HepG2 (cell line): ENCODE results near the gene CDK6. TPM values are rescaled to one million over a fixed set of nuclear protein-coding genes. Genes with fewer than 3 reads are reported as not detected.

Source experiments
- ATAD3A ChIP-seq: sonication (generic); formaldehyde crosslinking; IDR thresholded peaks from 2 replicates; pipeline ENCODE4 v1.4.0; 2020; ENCODE audit warnings: missing genetic modification reagents
- ELF4 ChIP-seq: sonication (generic); formaldehyde crosslinking; IDR thresholded peaks from 2 replicates; pipeline ENCODE4 v1.5.0; 2020; ENCODE audit warnings: missing genetic modification reagents, mild to moderate bottlenecking, moderate library complexity, borderline replicate concordance
- FLYWCH1 ChIP-seq: sonication (generic); formaldehyde crosslinking; IDR thresholded peaks from 2 replicates; pipeline ENCODE4 v1.8.1; 2023; ENCODE audit warnings: mild to moderate bottlenecking, missing genetic modification reagents
- FOXK1 ChIP-seq: sonication (generic); formaldehyde crosslinking; IDR thresholded peaks from 2 replicates; pipeline ENCODE4 v1.4.0; 2020; ENCODE audit warnings: low read depth, missing genetic modification reagents, borderline replicate concordance
- JDP2 ChIP-seq: sonication (generic); formaldehyde crosslinking; IDR thresholded peaks from 2 replicates; pipeline ENCODE4 v1.8.1; 2022; ENCODE audit warnings: missing genetic modification reagents, borderline replicate concordance
- KLF6 ChIP-seq: IDR thresholded peaks from 2 replicates; pipeline ENCODE4 v1.8.0; 2016; ENCODE audit warnings: missing biosample characterization, missing genetic modification reagents
- LRRFIP1 ChIP-seq: sonication (generic); formaldehyde crosslinking; conservative IDR thresholded peaks from 2 replicates; pipeline ENCODE4 v1.4.0; 2020; ENCODE audit warnings: missing genetic modification reagents
- NCOA5 ChIP-seq: sonication (generic); formaldehyde crosslinking; IDR thresholded peaks from 2 replicates; pipeline ENCODE4 v1.4.0; 2020; ENCODE audit warnings: missing genetic modification reagents
- POLR2AphosphoS5 ChIP-seq: IDR thresholded peaks from 2 replicates; pipeline ENCODE4 v1.6.1; 2012; ENCODE audit warnings: low read depth, low read length
- SMYD3 ChIP-seq: sonication (generic); formaldehyde crosslinking; IDR thresholded peaks from 2 replicates; pipeline ENCODE4 v1.8.1; 2023; ENCODE audit warnings: mild to moderate bottlenecking, missing genetic modification reagents
- TFAP4 ChIP-seq: sonication (generic); IDR thresholded peaks from 2 replicates; pipeline ENCODE4 v1.6.1; 2016; ENCODE audit warnings: low read depth, borderline replicate concordance
- ZFP36 ChIP-seq: fragments of 150-350 bp; IDR thresholded peaks from 2 replicates; pipeline ENCODE4 v1.6.1; 2018; ENCODE audit warnings: borderline replicate concordance, low read length, low read depth; ENCODE audit not compliant: partially characterized antibody
- ZNF274 ChIP-seq: sonication (generic); formaldehyde crosslinking; IDR thresholded peaks from 2 replicates; pipeline ENCODE4 v1.5.1; 2020; ENCODE audit warnings: mild to moderate bottlenecking, missing genetic modification reagents
- ZNF343 ChIP-seq: sonication (generic); formaldehyde crosslinking; IDR thresholded peaks from 2 replicates; pipeline ENCODE4 v1.4.0; 2020; ENCODE audit warnings: mild to moderate bottlenecking, missing genetic modification reagents
- ZNF644 ChIP-seq: IDR thresholded peaks from 2 replicates; pipeline ENCODE4 v1.6.1; 2016; ENCODE audit warnings: low read depth
- ZNF703 ChIP-seq: sonication (generic); formaldehyde crosslinking; IDR thresholded peaks from 2 replicates; pipeline ENCODE4 v1.5.1; 2020; ENCODE audit warnings: missing genetic modification reagents, mild to moderate bottlenecking, moderate library complexity, borderline replicate concordance
- polyA plus RNA-seq, 8 experiments: library from polyadenylated mRNA; depleted of rRNA in 3 of 8; stranded (reverse) in 7 of 8; unstranded in 1 of 8; fragments of >200 nt; fragmentation: Illumina TruSeq in 4 of 8; extraction: Trizol in 4 of 8; gene quantifications; 2 replicates each; pipeline versions ENCODE4 v1.2.1 to v1.2.3, GENCODE V29; 2011 to 2016; ENCODE audit warnings: low read depth in 4 of 8, missing spikeins in 1 of 8, mixed read lengths in 1 of 8; ENCODE audit not compliant: insufficient read depth in 1 of 8
- total RNA-seq, 5 experiments: library from RNA; depleted of rRNA; stranded (reverse); fragments of >200 nt; fragmentation: Illumina TruSeq; extraction: Trizol; gene quantifications; 2 replicates each; pipeline ENCODE4 v1.2.3, GENCODE V29; 2016; ENCODE audit warnings: low read depth in 1 of 5
- TF ChIP-seq, protein P1 (sequence below): sonication (generic); formaldehyde crosslinking; IDR thresholded peaks from 2 replicates; pipeline ENCODE4 v1.4.0; 2020; ENCODE audit warnings: missing genetic modification reagents
- TF ChIP-seq, protein P2 (sequence below): sonication (generic); formaldehyde crosslinking; IDR thresholded peaks from 2 replicates; pipeline ENCODE4 v1.5.0; 2020; ENCODE audit warnings: mild to moderate bottlenecking, missing genetic modification reagents, moderate library complexity
- TF ChIP-seq, protein P3 (sequence below): IDR thresholded peaks from 2 replicates; pipeline ENCODE4 v1.6.1; 2018; ENCODE audit warnings: missing genetic modification reagents, mild to moderate bottlenecking, missing compliant biosample characterization

CDK6 gene
- total and polyA plus RNA-seq, 2 of the 13 experiments (the other 11 are each of a cell fraction or from before 2014, with no cell fraction given): 34.6 to 90.8 TPM

DNA sequence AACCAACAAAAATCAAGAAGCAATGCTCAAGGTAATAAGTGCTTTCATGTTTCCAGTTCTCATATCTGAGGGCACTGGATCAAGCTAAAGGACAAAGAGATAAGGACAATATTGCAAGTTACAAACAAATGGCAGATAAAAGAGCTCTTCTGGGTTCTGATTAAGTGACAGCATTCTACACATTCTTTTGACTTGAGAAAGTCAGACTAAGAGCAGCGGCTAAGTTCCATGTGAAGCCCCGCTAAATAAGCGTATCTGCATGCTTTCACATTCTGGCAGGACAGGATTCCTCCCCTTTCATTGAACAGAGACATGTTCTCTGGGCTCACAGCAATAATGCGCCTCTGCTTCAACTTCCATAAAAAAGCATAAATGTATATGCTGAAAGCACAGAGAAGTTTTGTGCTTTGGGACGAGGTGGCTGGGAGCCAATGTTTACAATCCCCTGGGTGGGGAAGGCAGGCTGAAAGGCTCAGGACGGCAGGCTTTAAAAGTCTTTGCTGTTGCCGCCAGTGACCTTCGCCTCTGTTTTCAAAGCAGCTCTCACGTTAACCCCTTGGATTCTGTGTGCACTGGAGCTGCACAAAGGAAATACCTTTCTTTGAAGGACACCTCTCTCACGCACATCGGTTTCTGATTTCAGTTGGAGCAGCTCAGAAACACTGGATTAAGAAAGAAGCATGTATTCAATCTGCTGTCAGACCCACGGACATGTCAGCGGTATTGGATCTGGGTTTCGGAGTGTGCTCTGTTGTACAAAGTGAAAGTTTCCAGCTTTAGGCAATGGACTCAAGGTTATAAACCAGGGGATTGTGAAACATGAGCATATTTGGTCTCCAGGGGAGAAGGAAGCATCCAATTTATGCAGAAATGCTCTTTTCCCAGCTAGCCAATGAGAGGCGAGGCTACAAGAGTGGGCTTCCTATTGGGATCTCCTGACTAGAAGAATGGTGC is 140.8 kb downstream of the CDK6 start (continued):
- TF ChIP-seq, protein P1, sequence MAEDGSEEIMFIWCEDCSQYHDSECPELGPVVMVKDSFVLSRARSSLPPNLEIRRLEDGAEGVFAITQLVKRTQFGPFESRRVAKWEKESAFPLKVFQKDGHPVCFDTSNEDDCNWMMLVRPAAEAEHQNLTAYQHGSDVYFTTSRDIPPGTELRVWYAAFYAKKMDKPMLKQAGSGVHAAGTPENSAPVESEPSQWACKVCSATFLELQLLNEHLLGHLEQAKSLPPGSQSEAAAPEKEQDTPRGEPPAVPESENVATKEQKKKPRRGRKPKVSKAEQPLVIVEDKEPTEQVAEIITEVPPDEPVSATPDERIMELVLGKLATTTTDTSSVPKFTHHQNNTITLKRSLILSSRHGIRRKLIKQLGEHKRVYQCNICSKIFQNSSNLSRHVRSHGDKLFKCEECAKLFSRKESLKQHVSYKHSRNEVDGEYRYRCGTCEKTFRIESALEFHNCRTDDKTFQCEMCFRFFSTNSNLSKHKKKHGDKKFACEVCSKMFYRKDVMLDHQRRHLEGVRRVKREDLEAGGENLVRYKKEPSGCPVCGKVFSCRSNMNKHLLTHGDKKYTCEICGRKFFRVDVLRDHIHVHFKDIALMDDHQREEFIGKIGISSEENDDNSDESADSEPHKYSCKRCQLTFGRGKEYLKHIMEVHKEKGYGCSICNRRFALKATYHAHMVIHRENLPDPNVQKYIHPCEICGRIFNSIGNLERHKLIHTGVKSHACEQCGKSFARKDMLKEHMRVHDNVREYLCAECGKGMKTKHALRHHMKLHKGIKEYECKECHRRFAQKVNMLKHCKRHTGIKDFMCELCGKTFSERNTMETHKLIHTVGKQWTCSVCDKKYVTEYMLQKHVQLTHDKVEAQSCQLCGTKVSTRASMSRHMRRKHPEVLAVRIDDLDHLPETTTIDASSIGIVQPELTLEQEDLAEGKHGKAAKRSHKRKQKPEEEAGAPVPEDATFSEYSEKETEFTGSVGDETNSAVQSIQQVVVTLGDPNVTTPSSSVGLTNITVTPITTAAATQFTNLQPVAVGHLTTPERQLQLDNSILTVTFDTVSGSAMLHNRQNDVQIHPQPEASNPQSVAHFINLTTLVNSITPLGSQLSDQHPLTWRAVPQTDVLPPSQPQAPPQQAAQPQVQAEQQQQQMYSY (CRISPR knock-in tag): no peak
- TF ChIP-seq ELF4 (no peak), NCOA5 (no peak), ZNF343 (CRISPR knock-in tag) (no peak), ZNF274 (CRISPR knock-in tag) (no peak), ZNF703 (peak; percentile 78), JDP2 (CRISPR knock-in tag) (no peak; the same call in 1 of the 2 replicates), SMYD3 (CRISPR knock-in tag) (peak; percentile 93), TFAP4 (peak; percentile 41; the same call in 1 of the 2 replicates), ATAD3A (no peak), FOXK1 (CRISPR knock-in tag) (peak; percentile 96), ZNF644 (peak; percentile 61), POLR2AphosphoS5 (peak; percentile 69; the same call in 1 of the 2 replicates), KLF6 (CRISPR knock-in tag) (peak; percentile 53; the same call in 1 of the 2 replicates), FLYWCH1 (no peak), LRRFIP1 (CRISPR knock-in tag) (no peak), ZFP36 (peak; percentile 70)
- TF ChIP-seq, protein P2, sequence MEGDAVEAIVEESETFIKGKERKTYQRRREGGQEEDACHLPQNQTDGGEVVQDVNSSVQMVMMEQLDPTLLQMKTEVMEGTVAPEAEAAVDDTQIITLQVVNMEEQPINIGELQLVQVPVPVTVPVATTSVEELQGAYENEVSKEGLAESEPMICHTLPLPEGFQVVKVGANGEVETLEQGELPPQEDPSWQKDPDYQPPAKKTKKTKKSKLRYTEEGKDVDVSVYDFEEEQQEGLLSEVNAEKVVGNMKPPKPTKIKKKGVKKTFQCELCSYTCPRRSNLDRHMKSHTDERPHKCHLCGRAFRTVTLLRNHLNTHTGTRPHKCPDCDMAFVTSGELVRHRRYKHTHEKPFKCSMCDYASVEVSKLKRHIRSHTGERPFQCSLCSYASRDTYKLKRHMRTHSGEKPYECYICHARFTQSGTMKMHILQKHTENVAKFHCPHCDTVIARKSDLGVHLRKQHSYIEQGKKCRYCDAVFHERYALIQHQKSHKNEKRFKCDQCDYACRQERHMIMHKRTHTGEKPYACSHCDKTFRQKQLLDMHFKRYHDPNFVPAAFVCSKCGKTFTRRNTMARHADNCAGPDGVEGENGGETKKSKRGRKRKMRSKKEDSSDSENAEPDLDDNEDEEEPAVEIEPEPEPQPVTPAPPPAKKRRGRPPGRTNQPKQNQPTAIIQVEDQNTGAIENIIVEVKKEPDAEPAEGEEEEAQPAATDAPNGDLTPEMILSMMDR (CRISPR knock-in tag): no peak
- TF ChIP-seq, protein P3, sequence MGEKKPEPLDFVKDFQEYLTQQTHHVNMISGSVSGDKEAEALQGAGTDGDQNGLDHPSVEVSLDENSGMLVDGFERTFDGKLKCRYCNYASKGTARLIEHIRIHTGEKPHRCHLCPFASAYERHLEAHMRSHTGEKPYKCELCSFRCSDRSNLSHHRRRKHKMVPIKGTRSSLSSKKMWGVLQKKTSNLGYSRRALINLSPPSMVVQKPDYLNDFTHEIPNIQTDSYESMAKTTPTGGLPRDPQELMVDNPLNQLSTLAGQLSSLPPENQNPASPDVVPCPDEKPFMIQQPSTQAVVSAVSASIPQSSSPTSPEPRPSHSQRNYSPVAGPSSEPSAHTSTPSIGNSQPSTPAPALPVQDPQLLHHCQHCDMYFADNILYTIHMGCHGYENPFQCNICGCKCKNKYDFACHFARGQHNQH: peak; percentile 95
